ENCODE data around the gene CPEB4. TPM values are rescaled to one million over a fixed set of nuclear protein-coding genes. Genes with fewer than 3 reads are reported as not detected.

CPEB4 gene
- total RNA-seq, 1 experiment from 2014 or later = 15.4 TPM

DNA sequence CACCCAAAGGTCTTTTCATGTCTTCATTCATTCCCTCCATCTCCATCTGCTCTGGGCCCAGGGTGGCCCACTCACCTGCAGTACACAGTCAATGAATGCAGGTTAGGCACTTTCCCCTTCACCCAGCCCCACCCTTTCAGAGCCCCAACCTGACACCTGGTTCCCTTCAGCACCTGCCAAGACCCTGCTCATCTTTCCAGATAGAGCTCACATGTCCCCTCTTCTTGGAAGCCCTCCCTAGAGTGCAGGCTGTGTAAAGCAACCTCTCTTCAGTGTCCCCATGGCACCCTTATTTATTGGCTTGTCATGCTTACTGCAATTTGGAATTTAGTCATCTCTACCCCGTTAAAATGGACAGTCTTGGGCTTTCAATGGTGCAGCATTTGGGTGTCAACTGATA lies 13.0 kb upstream of the CPEB4 start:
- H4K20me1 ChIP-seq (ENCODE audit: insufficient read depth) = no peaks in the 10 kb centered on the region
- H3K4me2 ChIP-seq = no peak overlapping the region
- DNase-seq = no peak
- no peak overlapping the region for H2AFZ ChIP-seq
- H3K4me1 ChIP-seq (replicated peaks; ENCODE audit: insufficient read depth) = peaks cover 30% of the 10 kb centered on the region
- no peaks in the 10 kb centered on the region for H3K27me3 ChIP-seq (ENCODE audit: insufficient read depth, low read depth)
- H3F3A ChIP-seq (ENCODE audit: insufficient read depth, low read depth) = peaks cover 6% of the 10 kb centered on the region; the same call in 1 of the 2 replicates
- TF ChIP-seq, protein P1, sequence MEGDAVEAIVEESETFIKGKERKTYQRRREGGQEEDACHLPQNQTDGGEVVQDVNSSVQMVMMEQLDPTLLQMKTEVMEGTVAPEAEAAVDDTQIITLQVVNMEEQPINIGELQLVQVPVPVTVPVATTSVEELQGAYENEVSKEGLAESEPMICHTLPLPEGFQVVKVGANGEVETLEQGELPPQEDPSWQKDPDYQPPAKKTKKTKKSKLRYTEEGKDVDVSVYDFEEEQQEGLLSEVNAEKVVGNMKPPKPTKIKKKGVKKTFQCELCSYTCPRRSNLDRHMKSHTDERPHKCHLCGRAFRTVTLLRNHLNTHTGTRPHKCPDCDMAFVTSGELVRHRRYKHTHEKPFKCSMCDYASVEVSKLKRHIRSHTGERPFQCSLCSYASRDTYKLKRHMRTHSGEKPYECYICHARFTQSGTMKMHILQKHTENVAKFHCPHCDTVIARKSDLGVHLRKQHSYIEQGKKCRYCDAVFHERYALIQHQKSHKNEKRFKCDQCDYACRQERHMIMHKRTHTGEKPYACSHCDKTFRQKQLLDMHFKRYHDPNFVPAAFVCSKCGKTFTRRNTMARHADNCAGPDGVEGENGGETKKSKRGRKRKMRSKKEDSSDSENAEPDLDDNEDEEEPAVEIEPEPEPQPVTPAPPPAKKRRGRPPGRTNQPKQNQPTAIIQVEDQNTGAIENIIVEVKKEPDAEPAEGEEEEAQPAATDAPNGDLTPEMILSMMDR (conservative IDR thresholded peaks at IDR 0.05) = no peak
- no peak for TF ChIP-seq EZH2 (IDR thresholded peaks at IDR 0.05; ENCODE audit: low read depth)
- H3K27ac ChIP-seq = no peak overlapping the region
- no peaks in the 10 kb centered on the region for H3K79me2 ChIP-seq (ENCODE audit: low read depth)
- H3K9me2 ChIP-seq (ENCODE audit: insufficient read depth) = no peaks in the 10 kb centered on the region
- CTCF ChIA-PET = no interaction called here
- H3K9me3 ChIP-seq (ENCODE audit: insufficient read depth, low read depth) = no peaks in the 10 kb centered on the region
- H3K4me3 ChIP-seq = no peak overlapping the region
- no TSS peak for BruUV-seq (replicated peaks)
- intact Hi-C loops (cut with micrococcal nuclease; ENCODE audit: unreplicated experiment) = no loop called here
- POLR2A ChIA-PET (ENCODE audit: unreplicated experiment) = no interaction called here
- H3K36me3 ChIP-seq (ENCODE audit: low read depth) = no peaks in the 10 kb centered on the region

GRCh38 chr5:173878224-173878967 lies 9.8 kb upstream of the CPEB4 start:
- intact Hi-C loops (cut with micrococcal nuclease; ENCODE audit: unreplicated experiment) = no loop called here
- no peak overlapping the region for H3K27ac ChIP-seq
- no peak overlapping the region for H3K4me3 ChIP-seq
- H2AFZ ChIP-seq = no peak overlapping the region
- no peaks in the 10 kb centered on the region for H3K27me3 ChIP-seq (ENCODE audit: insufficient read depth, low read depth)
- H4K20me1 ChIP-seq (ENCODE audit: insufficient read depth) = no peaks in the 10 kb centered on the region
- ChIA-PET CTCF (interaction anchor here (0.5 to 0.6 kb wide), 2 partner anchors 48 to 1111 kb away, joined by 3 to 9 read pairs; no protein-coding TSS in a partner anchor), POLR2A (ENCODE audit: unreplicated experiment) (interaction anchor here (0.6 kb wide), 1 partner anchor 549 kb away, joined by 14 read pairs; no protein-coding TSS in a partner anchor)
- H3K9me2 ChIP-seq (ENCODE audit: insufficient read depth) = no peaks in the 10 kb centered on the region
- H3K79me2 ChIP-seq (ENCODE audit: low read depth) = no peaks in the 10 kb centered on the region
- H3K4me2 ChIP-seq = no peak overlapping the region
- BruUV-seq (replicated peaks) = no TSS peak
- H3K9me3 ChIP-seq (ENCODE audit: insufficient read depth, low read depth) = peaks cover 6% of the 10 kb centered on the region; the same call in 1 of the 2 replicates
- no peak for DNase-seq
- peaks cover 29% of the 10 kb centered on the region; the same call in 1 of the 2 replicates for H3F3A ChIP-seq (ENCODE audit: insufficient read depth, low read depth)
- no peak for TF ChIP-seq EZH2 (IDR thresholded peaks at IDR 0.05; ENCODE audit: low read depth)
- H3K4me1 ChIP-seq (replicated peaks; ENCODE audit: insufficient read depth) = peaks cover 27% of the 10 kb centered on the region
- no peaks in the 10 kb centered on the region for H3K36me3 ChIP-seq (ENCODE audit: low read depth)

GRCh38 chr5:173880306-173880985 lies 7.7 kb upstream of the CPEB4 start:
- DNase-seq = peak; percentile 35 to 86
- intact Hi-C loops (cut with micrococcal nuclease; ENCODE audit: unreplicated experiment) = no loop called here

More at GRCh38 chr5:173880306-173880985, 7.7 kb upstream of the CPEB4 start:
- Histone ChIP-seq H3K79me2 (ENCODE audit: low read depth) (no peaks in the 10 kb centered on the region), H3K4me1 (replicated peaks; ENCODE audit: insufficient read depth) (peaks cover 46% of the 10 kb centered on the region), H3K9me2 (ENCODE audit: insufficient read depth) (no peaks in the 10 kb centered on the region), H3K4me3 (no peak overlapping the region), H3K9me3 (ENCODE audit: insufficient read depth, low read depth) (peaks cover 6% of the 10 kb centered on the region; the same call in 1 of the 2 replicates), H4K20me1 (ENCODE audit: insufficient read depth) (no peaks in the 10 kb centered on the region), H3K27ac (peak overlapping the region; percentile 51), H3K4me2 (peak overlapping the region; percentile 22), H3K27me3 (ENCODE audit: insufficient read depth, low read depth) (no peaks in the 10 kb centered on the region), H3F3A (ENCODE audit: insufficient read depth, low read depth) (peaks cover 29% of the 10 kb centered on the region; the same call in 1 of the 2 replicates), H3K36me3 (ENCODE audit: low read depth) (no peaks in the 10 kb centered on the region), H2AFZ (no peak overlapping the region)
- CTCF ChIA-PET = interaction anchor here (0.6 to 1.0 kb wide), 2 partner anchors 12 to 182 kb away, joined by 7 read pairs; no protein-coding TSS in a partner anchor
- POLR2A ChIA-PET (ENCODE audit: unreplicated experiment) = interaction anchor here (0.6 to 0.9 kb wide), 3 partner anchors 21 to 117 kb away, joined by 5 to 9 read pairs (median 9); no protein-coding TSS in a partner anchor
- no TSS peak for BruUV-seq (replicated peaks)
- TF ChIP-seq, protein P1 (conservative IDR thresholded peaks at IDR 0.05) = no peak
- TF ChIP-seq EZH2 (IDR thresholded peaks at IDR 0.05; ENCODE audit: low read depth) = no peak

All from PC-9 (cell line).